ENCODE data around the gene MESP2. TPM values are rescaled to one million over a fixed set of nuclear protein-coding genes. Genes with fewer than 3 reads are reported as not detected.

Gene MESP2
- total and polyA plus RNA-seq, 2 of the 13 experiments (the other 11 are each of a cell fraction or from before 2014, with no cell fraction given): not detected

GRCh38 chr15:89795996-89796395 is 19.9 kb downstream of the MESP2 start:
- no TSS peak for BruUV-seq (replicated peaks)
- CTCF ChIA-PET (ENCODE audit: low intra/inter-chr PET ratio, low total read pairs): no interaction called here
- H3K27ac ChIP-seq (ENCODE audit: extremely low read length, insufficient read depth, low read length): no peak overlapping the region

More at GRCh38 chr15:89795996-89796395, 19.9 kb downstream of the MESP2 start:
- Histone ChIP-seq H3K9ac (ENCODE audit: insufficient read depth, low read depth, low read length) (no peak overlapping the region), H3K4me2 (ENCODE audit: low read depth, low read length) (no peak overlapping the region), H3K4me3 (replicated peaks in 1 of 3; ENCODE audit: insufficient read depth in 1 of 3, low read depth in 2 of 3, low read length in 3 of 3) (no peak overlapping the region), H4K20me1 (ENCODE audit: insufficient read depth, low read length) (no peaks in the 10 kb centered on the region), H2AFZ (ENCODE audit: low read length) (no peak overlapping the region), H3K79me2 (ENCODE audit: insufficient read depth, low read length) (no peaks in the 10 kb centered on the region), H3K27me3 (ENCODE audit: control insufficient read depth in 1 of 2, insufficient read depth in 2 of 2, low read length in 2 of 2) (no peaks in the 10 kb centered on the region), H3K4me1 (ENCODE audit: insufficient read depth, low read length) (peaks cover 17% of the 10 kb centered on the region), H3K36me3 (replicated peaks in 1 of 2; ENCODE audit: control insufficient read depth in 1 of 2, insufficient read depth in 2 of 2, low read length in 2 of 2) (peaks cover 35 to 67% of the 10 kb centered on the region in 2 experiments), H3K9me3 (ENCODE audit: low read length) (no peaks in the 10 kb centered on the region)
- TF ChIP-seq ZKSCAN1 (IDR thresholded peaks at IDR 0.05; ENCODE audit: low read length) (peak; percentile 62), HOXA7 (CRISPR knock-in tag; IDR thresholded peaks at IDR 0.05) (no peak), NFKB2 (CRISPR knock-in tag; IDR thresholded peaks at IDR 0.05; ENCODE audit: borderline replicate concordance) (no peak), ZFAT (CRISPR knock-in tag; conservative IDR thresholded peaks at IDR 0.05) (no peak), ZSCAN5A (CRISPR knock-in tag; IDR thresholded peaks at IDR 0.05; ENCODE audit: borderline replicate concordance) (no peak), SUZ12 (IDR thresholded peaks at IDR 0.05; ENCODE audit: low read depth, low read length) (no peak), SALL2 (CRISPR knock-in tag; IDR thresholded peaks at IDR 0.05) (no peak), ZNF776 (CRISPR knock-in tag; IDR thresholded peaks at IDR 0.05) (no peak), CEBPB (IDR thresholded peaks at IDR 0.05; ENCODE audit: borderline replicate concordance, low read depth, low read length) (peak; percentile 51; the same call in 1 of the 2 replicates), ZSCAN21 (CRISPR knock-in tag; IDR thresholded peaks at IDR 0.05; ENCODE audit: borderline replicate concordance) (no peak), ZNF639 (CRISPR knock-in tag; conservative IDR thresholded peaks at IDR 0.05) (no peak), ZNF296 (CRISPR knock-in tag; conservative IDR thresholded peaks at IDR 0.05) (no peak), DR1 (CRISPR knock-in tag; IDR thresholded peaks at IDR 0.05) (no peak)
- TF ChIP-seq, protein P1, sequence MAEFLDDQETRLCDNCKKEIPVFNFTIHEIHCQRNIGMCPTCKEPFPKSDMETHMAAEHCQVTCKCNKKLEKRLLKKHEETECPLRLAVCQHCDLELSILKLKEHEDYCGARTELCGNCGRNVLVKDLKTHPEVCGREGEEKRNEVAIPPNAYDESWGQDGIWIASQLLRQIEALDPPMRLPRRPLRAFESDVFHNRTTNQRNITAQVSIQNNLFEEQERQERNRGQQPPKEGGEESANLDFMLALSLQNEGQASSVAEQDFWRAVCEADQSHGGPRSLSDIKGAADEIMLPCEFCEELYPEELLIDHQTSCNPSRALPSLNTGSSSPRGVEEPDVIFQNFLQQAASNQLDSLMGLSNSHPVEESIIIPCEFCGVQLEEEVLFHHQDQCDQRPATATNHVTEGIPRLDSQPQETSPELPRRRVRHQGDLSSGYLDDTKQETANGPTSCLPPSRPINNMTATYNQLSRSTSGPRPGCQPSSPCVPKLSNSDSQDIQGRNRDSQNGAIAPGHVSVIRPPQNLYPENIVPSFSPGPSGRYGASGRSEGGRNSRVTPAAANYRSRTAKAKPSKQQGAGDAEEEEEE (CRISPR knock-in tag; IDR thresholded peaks at IDR 0.05; ENCODE audit: borderline replicate concordance): no peak
- POLR2A ChIA-PET: interaction anchor here (1.7 to 1.9 kb wide), 2 partner anchors 11 to 19 kb away, joined by 7 to 12 read pairs; partner anchors contain the start of gene ANPEP
- no peak for FAIRE-seq
- intact Hi-C loops (cut with micrococcal nuclease; ENCODE audit: unreplicated experiment): no loop called here
- ATAC-seq: no peak
- DNase-seq (ENCODE audit: low spot score): no peak
- in situ Hi-C loops (cut with HindIII; ENCODE audit: extremely low pct_ligation_motif_present, low pct_unique_long_range_greater_than_20kb): no loop called here
